ENCODE data around the gene GBP2. TPM values are rescaled to one million over a fixed set of nuclear protein-coding genes. Genes with fewer than 3 reads are reported as not detected.

GBP2 gene
- total RNA-seq (2014; rRNA removed): 1.6 and 2.1 TPM in 2 replicates
- percentile 39 among the genes with signal in this experiment for Bru-seq, nascent RNA
- BruChase-seq, experiment 1, labeled RNA remaining after a 6-hour chase: percentile 43 among the genes with signal in this experiment
- percentile 44 among the genes with signal in this experiment for BruChase-seq, experiment 2, labeled RNA remaining after a 2-hour chase
- long read RNA-seq, transcript GBP2-201 (11 exons, 2,220 nt): major isoform, 14 of 16 reads
- long read RNA-seq, partial matches to known transcripts: 2 of 16 reads
- long read RNA-seq, other reads (novel, unspliced or antisense): 0 of 16 reads

GRCh38 chr1:89125913-89126580 is at the start of gene GBP2:
GBP2 (minus strand) TSS chr1:89126114; CDS start chr1:89121966, 4,148 bp downstream.
- Histone ChIP-seq H3K9me2 (replicated peaks; ENCODE audit: low read length) (no peaks in the 10 kb centered on the region), H4K20me1 (ENCODE audit: low read length) (no peaks in the 10 kb centered on the region), H3K4me2 (ENCODE audit: low read length) (peak within 1 kb of the TSS; percentile 78), H3K4me1 (ENCODE audit: insufficient read depth, low read length) (peaks cover 20% of the 10 kb centered on the region), H3K9me3 (ENCODE audit: low read length) (no peaks in the 10 kb centered on the region), H3F3A (ENCODE audit: low read length, unreplicated experiment) (no peaks in the 10 kb centered on the region), H3K36me3 (ENCODE audit: low read depth, low read length) (no peaks in the 10 kb centered on the region), H3K9ac (ENCODE audit: low read length) (no peak within 1 kb of the TSS), H3K79me2 (ENCODE audit: low read length) (no peaks in the 10 kb centered on the region), H3K27ac (ENCODE audit: low read length) (0 out of 2 replicates have a peak within 1 kb of the TSS, but pooled peaks have one; percentile 11), H3K4me3 (ENCODE audit: low read length) (peak within 1 kb of the TSS; percentile 41; the same call in 1 of the 2 replicates), H2AFZ (ENCODE audit: low read length) (peak within 1 kb of the TSS; percentile 82), H3K27me3 (ENCODE audit: low read length) (no peaks in the 10 kb centered on the region)
- intact Hi-C loops (cut with micrococcal nuclease): loop anchor here (1.0 kb wide), 1 partner anchor 104 kb away; the partner anchor contains the start of gene GBP3
- DNase-seq (peak; percentile 84), ATAC-seq (peak; percentile 95)
- no peak for TF ChIP-seq EZH2 (IDR thresholded peaks at IDR 0.05; ENCODE audit: low read length, unreplicated experiment)
- no peak for TF ChIP-seq EZH2phosphoT487 (IDR thresholded peaks at IDR 0.05; ENCODE audit: borderline replicate concordance, low read length)
- TF ChIP-seq CTCF (conservative IDR thresholded peaks at IDR 0.05; ENCODE audit: low read depth, low read length): no peak
- CTCF ChIA-PET: no interaction called here
- BruUV-seq (replicated peaks): no TSS peak
- POLR2A ChIA-PET (ENCODE audit: unreplicated experiment): interaction anchor here (0.6 kb wide), 1 partner anchor 1308 kb away, joined by 3 read pairs; no protein-coding TSS in a partner anchor

GRCh38 chr1:89174491-89174890 is 48.6 kb upstream of the GBP2 start:
- Histone ChIP-seq H3K9me3 (ENCODE audit: low read length) (no peaks in the 10 kb centered on the region), H3K9ac (ENCODE audit: low read length) (no peak overlapping the region), H3K4me2 (ENCODE audit: low read length) (no peak overlapping the region), H3K79me2 (ENCODE audit: low read length) (no peaks in the 10 kb centered on the region), H3K36me3 (ENCODE audit: low read depth, low read length) (no peaks in the 10 kb centered on the region), H3K4me1 (ENCODE audit: insufficient read depth, low read length) (peaks cover 4% of the 10 kb centered on the region; the same call in 1 of the 2 replicates), H3K27ac (ENCODE audit: low read length) (no peak overlapping the region), H4K20me1 (ENCODE audit: low read length) (no peaks in the 10 kb centered on the region), H3K27me3 (ENCODE audit: low read length) (no peaks in the 10 kb centered on the region), H3K9me2 (replicated peaks; ENCODE audit: low read length) (no peaks in the 10 kb centered on the region), H3K4me3 (ENCODE audit: low read length) (no peak overlapping the region), H2AFZ (ENCODE audit: low read length) (no peak overlapping the region), H3F3A (ENCODE audit: low read length, unreplicated experiment) (no peaks in the 10 kb centered on the region)
- TF ChIP-seq EZH2phosphoT487 (IDR thresholded peaks at IDR 0.05; ENCODE audit: borderline replicate concordance, low read length) (no peak), CTCF (conservative IDR thresholded peaks at IDR 0.05; ENCODE audit: low read depth, low read length) (no peak), EZH2 (IDR thresholded peaks at IDR 0.05; ENCODE audit: low read length, unreplicated experiment) (no peak)
- DNase-seq: no peak
- CTCF ChIA-PET: no interaction called here
- intact Hi-C loops (cut with micrococcal nuclease): no loop called here
- no TSS peak for BruUV-seq (replicated peaks)
- no peak for ATAC-seq
- POLR2A ChIA-PET (ENCODE audit: unreplicated experiment): no interaction called here

Data from PC-3 (cell line).